Activated CD8-positive, alpha-beta T cell treated with anti-CD3 and anti-CD28 coated beads for 36 hours (primary cell): ENCODE data around the gene RAP1B. TPM values are rescaled to one million over a fixed set of nuclear protein-coding genes. Genes with fewer than 3 reads are reported as not detected.

Experiments used
- ATAC-seq: fragments of 200-7000 bp; cut with Tn5 transposase; one replicate; pipeline ENCODE4 v1.10.0; 2021; ENCODE audit warnings: mild to moderate bottlenecking, moderate library complexity
- CTCF ChIA-PET: fragments of 350-600 bp; sonication (Branson Sonifier 250); formaldehyde crosslinking; loops from one replicate; lab custom pipeline; 2021; ENCODE audit warnings: antibody characterized with exemption; lab: Charles Lee
- POLR2A ChIA-PET: fragments of 350-600 bp; sonication (Branson Sonifier 250); formaldehyde crosslinking; loops from one replicate; lab custom pipeline; 2021; ENCODE audit warnings: antibody characterized with exemption; lab: Charles Lee
- DNase-seq: peaks from one replicate; pipeline ENCODE4 v3.0.0-alpha.2; 2020
- H3K27ac Mint-ChIP-seq: one replicate; pipeline ENCODE4 v1.8.0; 2021; ENCODE audit warnings: mild to moderate bottlenecking, mixed read lengths
- H3K27me3 Mint-ChIP-seq: one replicate; pipeline ENCODE4 v1.8.0; 2021; ENCODE audit warnings: mixed read lengths
- H3K36me3 Mint-ChIP-seq: one replicate; pipeline ENCODE4 v1.8.0; 2021; ENCODE audit warnings: low read depth, mixed read lengths
- H3K4me1 Mint-ChIP-seq: one replicate; pipeline ENCODE4 v1.8.0; 2021; ENCODE audit warnings: low read depth, mixed read lengths
- H3K4me3 Mint-ChIP-seq: one replicate; pipeline ENCODE4 v1.8.0; 2021; ENCODE audit warnings: mild to moderate bottlenecking, moderate library complexity, mixed read lengths
- H3K9me3 Mint-ChIP-seq: one replicate; pipeline ENCODE4 v1.8.0; 2021; ENCODE audit warnings: mixed read lengths
- CTCF ChIP-seq: fragments of 200-600 bp; IDR thresholded peaks from one replicate; pipeline ENCODE4 v1.8.0; 2022; ENCODE audit warnings: antibody characterized with exemption, mild to moderate bottlenecking
- intact Hi-C: fragments of 100-400 bp; cut with micrococcal nuclease; formaldehyde crosslinking; loops from one replicate; pipeline ENCODE4 v1.10.0; 2022
- total RNA-seq, 2 experiments: library from RNA; stranded (reverse); gene quantifications; one replicate each; pipeline ENCODE4 v1.2.3, GENCODE V29; 2021

RAP1B gene
- total RNA-seq, 2 experiments from 2014 or later: 187 to 192 TPM

GRCh38 chr12:68614769-68615168 lies 4.1 kb downstream of the RAP1B start:
- DNase-seq (no peak), ATAC-seq (no peak)
- no peaks in the 10 kb centered on the region for H3K27me3 Mint-ChIP-seq
- H3K4me1 Mint-ChIP-seq: peaks cover 52% of the 10 kb centered on the region
- ChIA-PET POLR2A (interaction anchor here (5.8 kb wide), 1 partner anchor 12 kb away, joined by 33 read pairs; no protein-coding TSS in a partner anchor), CTCF (interaction anchor here (1.9 kb wide), 1 partner anchor 256 kb away, joined by 9 read pairs; no protein-coding TSS in a partner anchor)
- no peak for TF ChIP-seq CTCF
- H3K4me3 Mint-ChIP-seq: peak overlapping the region; percentile 98
- intact Hi-C loops: loop anchor here (5.0 to 10.0 kb wide), 4 partner anchors 33 to 250 kb away; partner anchors contain the start of gene NUP107
- H3K27ac Mint-ChIP-seq: peak overlapping the region; percentile 97
- H3K36me3 Mint-ChIP-seq: peaks cover 62% of the 10 kb centered on the region
- H3K9me3 Mint-ChIP-seq: no peaks in the 10 kb centered on the region

GRCh38 chr12:68617160-68617926 lies 6.6 kb downstream of the RAP1B start:
- ATAC-seq (peak; percentile 41), DNase-seq (no peak)
- Mint-ChIP-seq H3K27me3 (no peaks in the 10 kb centered on the region), H3K9me3 (no peaks in the 10 kb centered on the region), H3K4me1 (peaks cover 72% of the 10 kb centered on the region), H3K4me3 (peak overlapping the region; percentile 40), H3K36me3 (peaks cover 67% of the 10 kb centered on the region), H3K27ac (peak overlapping the region; percentile 76)
- CTCF ChIA-PET: interaction anchor here (1.0 to 1.5 kb wide), 4 partner anchors 12 to 261 kb away, joined by 3 to 6 read pairs (median 4); no protein-coding TSS in a partner anchor
- TF ChIP-seq CTCF: no peak
- intact Hi-C loops: loop anchor here (10.0 kb wide), 1 partner anchor 253 kb away; no protein-coding TSS in a partner anchor
- POLR2A ChIA-PET: interaction anchor here (0.6 to 5.8 kb wide), 6 partner anchors 10 to 558 kb away, joined by 3 to 33 read pairs (median 4); no protein-coding TSS in a partner anchor

GRCh38 chr12:68619541-68619940 lies 8.8 kb downstream of the RAP1B start:
- ChIA-PET POLR2A (interaction anchor here (0.7 to 2.0 kb wide), 4 partner anchors 8 to 276 kb away, joined by 3 to 7 read pairs (median 4); no protein-coding TSS in a partner anchor), CTCF (interaction anchor here (0.6 to 1.4 kb wide), 3 partner anchors 19 to 261 kb away, joined by 3 read pairs; no protein-coding TSS in a partner anchor)
- TF ChIP-seq CTCF: no peak
- no peaks in the 10 kb centered on the region for H3K9me3 Mint-ChIP-seq
- H3K27me3 Mint-ChIP-seq: no peaks in the 10 kb centered on the region
- peaks cover 79% of the 10 kb centered on the region for H3K4me1 Mint-ChIP-seq
- H3K4me3 Mint-ChIP-seq: no peak overlapping the region
- ATAC-seq (no peak), DNase-seq (no peak)
- peak overlapping the region; percentile 68 for H3K27ac Mint-ChIP-seq
- H3K36me3 Mint-ChIP-seq: peaks cover 60% of the 10 kb centered on the region
- intact Hi-C loops: loop anchor here (10.0 kb wide), 1 partner anchor 255 kb away; no protein-coding TSS in a partner anchor

- Mint-ChIP-seq H3K36me3 (peaks cover 62% of the 10 kb centered on the region), H3K4me1 (peaks cover 76% of the 10 kb centered on the region), H3K27me3 (no peaks in the 10 kb centered on the region), H3K4me3 (peak overlapping the region; percentile 31), H3K27ac (peak overlapping the region; percentile 84), H3K9me3 (peaks cover 1% of the 10 kb centered on the region)
- intact Hi-C loops: no loop called here
- CTCF ChIA-PET: interaction anchor here (1.7 kb wide), 1 partner anchor 30 kb away, joined by 5 read pairs; no protein-coding TSS in a partner anchor
- TF ChIP-seq CTCF: no peak
- ATAC-seq: no peak
- POLR2A ChIA-PET: interaction anchor here (0.8 to 1.6 kb wide), 4 partner anchors 7 to 170 kb away, joined by 3 to 7 read pairs (median 4); no protein-coding TSS in a partner anchor
- DNase-seq: peak; percentile 42
Measured at GRCh38 chr12:68620519-68621471, 10.1 kb downstream of the RAP1B start.
